SH-SY5Y (cell line): ENCODE measurements around the gene SLC38A5.

Experiments used
- GATA2 ChIP-seq: IDR thresholded peaks from 2 replicates; pipeline ENCODE4 v1.6.1; 2011; ENCODE audit warnings: mild to moderate bottlenecking, low read depth, low read length
- GATA3 ChIP-seq: IDR thresholded peaks from 2 replicates; pipeline ENCODE4 v1.6.1; 2011; ENCODE audit warnings: low read depth, mild to moderate bottlenecking, low read length, moderate library complexity

- TF ChIP-seq GATA2 (no peak), GATA3 (no peak)
Measured at GRCh38 chrX:48470110-48470832, at the start of gene SLC38A5.
